ENCODE data around the gene CRIP1.

Gene CRIP1, protein sequence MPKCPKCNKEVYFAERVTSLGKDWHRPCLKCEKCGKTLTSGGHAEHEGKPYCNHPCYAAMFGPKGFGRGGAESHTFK

DNA sequence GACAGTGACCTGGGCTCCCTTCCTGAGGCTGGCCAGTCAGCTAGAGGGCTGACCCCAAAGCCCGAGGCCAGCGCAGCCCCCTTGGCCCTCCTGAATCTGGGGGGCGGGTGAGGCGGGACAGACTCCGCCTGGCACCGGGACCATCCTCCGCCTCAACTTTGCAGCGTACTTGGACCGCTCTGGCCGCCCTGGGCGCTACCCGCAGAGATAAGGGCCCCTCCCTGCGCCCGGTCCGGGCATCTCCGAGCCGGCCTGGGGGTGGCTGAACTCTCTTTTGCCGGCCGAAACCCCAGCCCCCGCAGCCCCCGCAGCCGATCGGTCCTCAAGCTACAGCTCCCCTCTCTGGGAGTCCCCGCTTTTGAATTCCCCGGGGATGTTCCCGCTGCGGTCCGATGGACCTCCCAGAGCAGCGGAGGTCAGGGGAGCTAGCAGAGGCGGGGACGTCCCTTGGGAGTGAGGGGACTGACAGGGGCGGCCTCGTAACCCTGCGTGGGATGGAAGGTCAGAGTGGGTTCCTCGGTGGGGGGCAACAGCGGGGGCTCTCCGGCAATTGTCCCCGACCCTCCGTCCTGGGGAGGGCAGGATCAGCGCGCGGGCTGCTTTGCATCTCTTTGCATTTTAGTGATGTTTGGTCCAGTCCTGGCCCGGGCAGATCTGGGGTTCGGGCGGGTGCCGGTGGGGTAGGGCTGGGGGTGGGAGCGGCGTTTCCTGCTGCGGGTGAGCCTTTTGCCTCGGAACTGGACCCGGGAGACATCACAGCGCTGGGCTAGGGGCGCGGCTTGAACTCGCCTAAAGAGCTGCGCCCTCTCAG, at the start of gene CRIP1:
CRIP1 (plus strand) TSS at position 724 of the 811 bp plus-strand sequence. CDS start 374 bp downstream, outside the sequence.
- in situ Hi-C loops (cut with HindIII; ENCODE audit: low sequenced_read_pairs): no loop called here

DNA sequence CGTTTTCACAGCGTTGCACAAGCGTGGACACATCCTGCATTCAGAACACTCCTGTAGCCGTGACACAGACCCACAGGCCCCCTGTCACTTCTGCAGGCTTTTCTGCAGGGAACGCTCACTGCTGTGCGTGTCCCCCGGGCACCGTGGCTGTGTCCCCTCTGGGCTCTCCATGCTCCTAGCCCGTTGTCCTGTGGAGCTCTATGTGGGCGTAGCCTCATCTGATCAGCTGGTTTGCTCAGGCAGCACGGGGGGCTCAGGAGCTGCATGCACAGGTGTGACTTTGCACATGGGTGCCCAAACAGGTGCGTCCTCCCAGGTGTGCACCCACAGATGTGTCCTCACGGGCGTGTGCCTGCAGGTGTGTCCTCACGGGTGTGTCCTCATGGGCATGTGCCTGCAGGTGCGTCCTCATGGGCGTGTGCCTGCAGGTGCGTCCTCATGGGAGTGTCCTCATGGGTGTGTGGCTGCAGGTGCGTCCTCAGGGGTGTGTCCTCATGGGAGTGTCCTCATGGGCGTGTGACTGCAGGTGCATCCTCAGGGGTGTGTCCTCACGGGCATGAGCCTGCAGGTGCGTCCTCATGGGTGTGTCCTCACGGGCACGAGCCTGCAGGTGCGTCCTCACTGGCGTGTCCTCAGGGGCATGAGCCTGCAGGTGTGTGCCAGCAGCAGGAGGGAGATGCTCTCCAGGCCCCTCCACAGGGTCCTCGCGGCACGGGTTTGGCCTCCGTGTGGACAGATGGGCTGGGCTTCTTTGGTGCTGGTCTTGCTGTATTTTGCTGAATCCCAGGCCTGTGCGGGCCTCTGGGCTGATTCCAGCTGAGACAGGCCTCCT, 49.6 kb upstream of the CRIP1 start:
- in situ Hi-C loops (cut with HindIII; ENCODE audit: low sequenced_read_pairs): no loop called here

DNA sequence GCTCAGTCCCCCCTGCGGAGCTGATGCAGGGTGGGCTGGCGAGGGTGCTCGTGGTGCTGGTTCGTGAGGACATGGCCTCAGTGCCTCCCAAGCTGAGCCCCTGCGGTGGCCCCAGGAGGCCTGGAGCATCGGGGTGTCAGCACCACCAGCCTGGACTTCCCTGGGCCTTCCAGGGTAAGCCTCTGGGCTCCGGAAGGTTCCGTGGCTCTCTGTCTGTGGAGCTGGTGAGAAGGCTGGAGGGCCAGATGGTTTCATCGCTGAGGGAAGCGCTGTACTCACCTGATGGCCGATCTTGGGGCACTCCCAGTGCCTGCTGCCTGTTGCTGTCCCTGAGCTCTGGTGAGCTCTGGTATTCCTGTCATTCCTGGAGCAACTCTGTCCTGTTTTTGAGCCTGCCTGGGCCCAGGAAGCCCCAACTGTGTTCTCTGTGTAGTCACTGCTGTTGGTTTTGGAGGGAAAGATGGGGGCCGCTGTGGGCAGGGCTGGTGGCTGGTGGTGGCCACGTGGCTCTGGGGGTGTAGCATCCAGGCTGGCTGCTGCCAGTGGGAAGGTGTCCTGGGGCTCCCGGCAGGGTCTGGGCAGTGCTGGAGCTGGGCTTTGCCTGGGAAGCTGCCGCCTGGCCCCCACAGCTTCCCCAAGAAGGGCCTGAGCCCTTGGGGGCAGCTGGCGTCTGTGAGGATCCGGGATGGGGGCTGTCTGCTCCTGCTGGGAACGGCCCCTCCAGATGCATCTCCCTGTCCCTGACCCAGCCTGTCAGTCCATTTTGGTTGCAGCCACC, 48.8 kb upstream of the CRIP1 start:
- in situ Hi-C loops (cut with HindIII; ENCODE audit: low sequenced_read_pairs): no loop called here

- in situ Hi-C loops (cut with HindIII; ENCODE audit: low sequenced_read_pairs): no loop called here
Observed at GRCh38 chr14:105439179-105439578, 47.5 kb upstream of the CRIP1 start.

GRCh38 chr14:105439710-105440553, 46.8 kb upstream of the CRIP1 start:
- in situ Hi-C loops (cut with HindIII; ENCODE audit: low sequenced_read_pairs): no loop called here

GRCh38 chr14:105440554-105440900, 46.2 kb upstream of the CRIP1 start:
- in situ Hi-C loops (cut with HindIII; ENCODE audit: low sequenced_read_pairs): no loop called here

- in situ Hi-C loops (cut with HindIII; ENCODE audit: low sequenced_read_pairs): no loop called here
Observed at GRCh38 chr14:105440992-105441391, 45.7 kb upstream of the CRIP1 start.

DNA sequence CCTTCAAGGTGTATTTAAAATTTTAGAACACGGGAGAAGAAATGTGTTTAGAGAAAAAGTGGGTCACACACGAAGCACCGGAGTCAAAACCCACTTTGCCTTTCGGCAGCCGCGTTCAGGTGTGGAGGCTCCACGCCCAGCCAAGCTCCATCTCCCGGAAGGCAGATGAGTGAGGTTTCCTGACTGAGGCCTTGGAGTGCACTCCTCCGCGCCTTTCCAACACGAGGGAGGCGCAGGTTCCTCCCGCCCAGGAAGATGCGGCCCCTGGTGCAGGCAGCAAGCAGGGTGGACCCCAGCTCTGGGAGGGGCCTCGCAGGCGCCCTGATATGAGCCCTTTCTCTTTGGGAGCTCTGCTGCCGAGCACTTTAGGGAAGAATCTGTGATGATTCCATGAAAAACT, 44.6 kb upstream of the CRIP1 start:
- in situ Hi-C loops (cut with HindIII; ENCODE audit: low sequenced_read_pairs): no loop called here

DNA sequence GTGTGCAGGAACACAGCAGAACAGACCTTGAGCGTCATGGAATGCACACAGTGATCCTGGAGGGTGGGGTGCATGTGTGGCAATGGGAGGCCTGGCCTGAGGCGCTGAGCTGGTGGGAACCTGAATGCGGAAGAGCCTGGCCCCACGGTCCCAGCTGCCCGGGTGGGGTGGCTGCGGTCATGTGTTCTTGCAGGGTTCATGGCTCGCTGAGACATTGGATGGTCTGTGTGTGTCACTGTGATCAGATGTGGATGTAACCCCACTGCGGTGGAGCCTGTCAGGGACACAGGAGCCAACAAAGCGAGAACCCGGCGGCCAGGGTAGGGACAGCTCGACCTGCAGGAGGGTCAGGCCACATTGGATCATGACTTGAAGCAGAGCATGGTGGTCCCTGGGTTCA, 43.9 kb upstream of the CRIP1 start:
- in situ Hi-C loops (cut with HindIII; ENCODE audit: low sequenced_read_pairs): no loop called here

GRCh38 chr14:105444859-105445258, 41.8 kb upstream of the CRIP1 start:
- in situ Hi-C loops (cut with HindIII; ENCODE audit: low sequenced_read_pairs): no loop called here

GRCh38 chr14:105445290-105445689, 41.4 kb upstream of the CRIP1 start:
- in situ Hi-C loops (cut with HindIII; ENCODE audit: low sequenced_read_pairs): no loop called here

- in situ Hi-C loops (cut with HindIII; ENCODE audit: low sequenced_read_pairs): no loop called here
Observed at GRCh38 chr14:105445901-105446845, 40.5 kb upstream of the CRIP1 start.

- in situ Hi-C loops (cut with HindIII; ENCODE audit: low sequenced_read_pairs): no loop called here
Observed at GRCh38 chr14:105446971-105447370, 39.7 kb upstream of the CRIP1 start.

DNA sequence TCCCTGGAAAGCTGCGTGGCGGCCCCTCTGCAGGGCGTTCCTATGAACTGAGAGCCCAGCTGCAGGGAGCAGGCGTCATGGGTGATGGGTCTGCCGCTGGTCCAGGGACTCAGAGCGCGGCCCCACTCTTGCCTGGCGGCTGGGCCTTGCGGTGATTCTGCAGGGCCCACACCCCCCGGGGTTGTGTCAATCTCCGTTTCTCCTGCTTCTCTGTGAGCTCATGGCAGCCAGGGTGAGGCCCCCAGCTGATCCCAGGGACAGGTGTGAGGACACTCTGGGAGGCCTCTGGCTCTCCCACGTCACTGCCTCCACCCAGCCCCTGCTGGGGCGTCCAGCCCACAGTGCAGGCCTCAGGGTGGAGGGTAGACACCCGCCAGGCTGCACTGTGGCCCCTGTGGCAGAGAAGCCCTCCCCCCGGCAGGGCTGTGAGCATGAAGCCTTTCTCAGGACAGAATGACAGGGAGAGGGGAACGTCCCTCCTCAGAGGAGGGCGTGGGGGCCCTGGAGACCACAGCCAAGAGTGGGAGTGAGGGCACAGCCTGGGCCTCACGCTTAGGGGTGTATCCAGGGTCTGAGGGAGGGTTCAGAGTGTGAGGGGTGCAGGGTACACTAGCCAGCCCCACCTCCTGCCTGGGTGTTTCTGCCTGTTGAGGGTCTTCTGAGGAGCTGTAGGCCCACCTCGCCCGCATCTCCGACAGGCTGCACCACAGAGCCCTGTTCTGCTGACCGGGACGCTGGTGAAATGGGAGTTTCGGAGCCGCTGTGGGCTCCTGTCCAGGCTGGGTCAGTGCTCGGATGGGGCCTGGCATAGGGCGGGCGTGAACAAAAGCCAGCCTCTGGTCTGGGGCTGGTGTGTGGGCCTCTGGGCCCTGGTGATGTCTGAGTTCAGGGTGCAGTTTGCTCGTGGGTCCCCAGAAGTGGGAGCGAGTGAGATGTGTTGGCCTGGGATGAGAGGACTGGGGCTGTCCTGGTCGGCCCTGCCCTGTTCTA, 38.7 kb upstream of the CRIP1 start:
- in situ Hi-C loops (cut with HindIII; ENCODE audit: low sequenced_read_pairs): no loop called here

GRCh38 chr14:105448706-105449111, 38.0 kb upstream of the CRIP1 start:
- in situ Hi-C loops (cut with HindIII; ENCODE audit: low sequenced_read_pairs): no loop called here

DNA sequence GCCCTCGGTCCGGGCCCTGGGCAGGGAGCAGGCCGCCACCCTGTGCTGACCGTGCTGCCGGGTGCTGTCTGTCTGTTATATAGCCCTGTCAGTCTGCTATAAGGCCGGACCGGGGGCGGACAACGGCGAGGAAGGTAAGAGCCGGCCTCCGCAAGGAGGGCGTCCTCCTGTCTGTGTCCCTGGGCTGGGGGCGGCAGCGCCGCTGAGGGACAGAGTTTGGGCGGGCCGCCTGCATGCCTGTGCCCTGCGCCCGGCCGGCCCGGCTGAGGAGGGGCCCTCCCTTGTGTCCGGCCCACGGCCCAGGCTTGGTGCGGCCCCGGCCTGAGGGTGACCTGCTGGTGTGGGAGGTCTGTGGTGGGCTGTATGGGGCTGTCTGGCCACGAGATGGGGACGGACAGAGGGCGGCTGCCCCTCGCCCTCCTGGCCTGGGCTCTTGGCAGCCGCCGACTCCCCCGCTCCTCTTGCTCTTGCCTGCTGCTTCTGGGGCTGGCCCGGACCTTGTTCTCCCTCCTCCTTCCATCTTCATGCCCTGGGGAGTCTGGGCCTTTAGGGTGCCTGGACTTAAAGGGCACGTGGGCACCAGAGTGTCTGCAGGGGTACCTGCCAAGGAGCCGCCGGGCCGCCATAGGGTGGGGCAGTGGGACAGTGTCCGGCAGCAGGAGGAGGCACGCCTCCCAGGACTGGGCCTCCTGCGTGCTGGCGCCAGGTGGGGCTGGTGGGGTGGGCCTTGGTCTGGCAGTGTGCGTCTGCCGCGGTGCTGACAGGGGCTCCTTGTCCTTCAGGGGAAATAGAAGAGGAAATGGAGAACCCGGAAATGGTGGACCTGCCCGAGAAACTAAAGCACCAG, 37.2 kb upstream of the CRIP1 start:
- in situ Hi-C loops (cut with HindIII; ENCODE audit: low sequenced_read_pairs): no loop called here

DNA sequence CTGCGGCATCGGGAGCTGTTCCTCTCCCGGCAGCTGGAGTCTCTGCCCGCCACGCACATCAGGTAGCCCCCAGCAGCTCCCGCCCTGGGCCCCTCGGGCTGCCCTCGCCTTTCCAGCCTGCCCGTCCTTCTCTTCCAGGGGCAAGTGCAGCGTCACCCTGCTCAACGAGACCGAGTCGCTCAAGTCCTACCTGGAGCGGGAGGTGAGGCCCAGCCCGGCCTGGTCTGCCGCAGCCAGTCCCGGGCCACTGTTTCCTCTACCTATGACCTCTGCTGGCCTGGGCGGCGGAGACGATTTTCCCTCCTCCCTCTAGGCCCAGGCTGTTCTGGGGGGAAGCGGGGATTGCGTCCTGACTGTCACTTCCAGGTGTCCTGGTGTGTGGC, 36.6 kb upstream of the CRIP1 start:
- in situ Hi-C loops (cut with HindIII; ENCODE audit: low sequenced_read_pairs): no loop called here

All from DLD1 (cell line).